Adipose tissue (tissue), 3 donors: ENCODE results near the gene ZKSCAN8. TPM values are rescaled to one million over a fixed set of nuclear protein-coding genes. Genes with fewer than 3 reads are reported as not detected.
"Not testable (repeated sequence)": the region's sequence is repeated elsewhere in the genome, so short reads cannot be mapped to it uniquely, and the experiment has no call there.

Source experiments
- H3K27ac ChIP-seq: one replicate; pipeline ENCODE4 v1.5.1; 2013; ENCODE audit warnings: low read depth, low read length
- WGBS, 3 donors: extraction: QIAGEN DNeasy Blood & Tissue Kit; methylation state at CpG; one replicate each; pipeline ENCODE4 v1.1.7; 2013; 5-methylcytosine and 5-hydroxymethylcytosine counted together
- polyA plus RNA-seq, 3 donors: library from polyadenylated mRNA; stranded (reverse); fragments of 200-250 nt; gene quantifications; one replicate each; pipeline ENCODE4 v1.2.3, GENCODE V29; 2013
- donor health status: healthy with polysubstance abuse.
- donor health status: Bipolar disorder and iron deficiency.
- donor health status: healthy.

The ZKSCAN8 gene
- polyA plus RNA-seq, result 1 to 10 TPM; 3.5 to 6.1 (median 3.7) TPM

GRCh38 chr6:28141500-28142329 is at the start of gene ZKSCAN8:
Gene ZKSCAN8 (plus strand): TSS chr6:28141883. CDS start chr6:28148408, 6,525 bp downstream.
- 0 to 1% (median 0%) methylated on average over 52 of the region's 52 CpGs for WGBS, 3 donors
- no peak within 1 kb of the TSS for H3K27ac ChIP-seq

GRCh38 chr6:28102222-28102621 is 39.5 kb upstream of the ZKSCAN8 start:
- H3K27ac ChIP-seq, result not testable (repeated sequence)
- WGBS, 3 donors, result 70 to 88% (median 84%) methylated on average over 7 of the region's 7 CpGs

GRCh38 chr6:28102699-28103098 is 39.0 kb upstream of the ZKSCAN8 start:
- H3K27ac ChIP-seq, result not testable (repeated sequence)

GRCh38 chr6:28104392-28105244 is 37.1 kb upstream of the ZKSCAN8 start:
- no peak overlapping the region for H3K27ac ChIP-seq
- WGBS, 3 donors, result 0 to 1% (median 1%) methylated on average over 47 to 54 of the region's 54 CpGs

GRCh38 chr6:28105245-28105639 is 36.4 kb upstream of the ZKSCAN8 start:
- H3K27ac ChIP-seq, result no peak overlapping the region
- WGBS, 3 donors, result 18 to 29% (median 27%) methylated on average over 5 of the region's 5 CpGs

GRCh38 chr6:28107506-28107905 is 34.2 kb upstream of the ZKSCAN8 start:
- 67 to 90% (median 84%) methylated on average over 3 of the region's 3 CpGs for WGBS, 3 donors
- no peak overlapping the region for H3K27ac ChIP-seq

- WGBS, 3 donors, result 76 to 93% (median 77%) methylated on average over 3 of the region's 3 CpGs
- H3K27ac ChIP-seq, result no peak overlapping the region
These were observed 29.7 kb upstream of the ZKSCAN8 start for GRCh38 chr6:28111964-28112363.

- H3K27ac ChIP-seq, result no peak overlapping the region
- WGBS, 3 donors, result 70 to 79% (median 79%) methylated on average over 2 of the region's 2 CpGs
These were observed 25.9 kb upstream of the ZKSCAN8 start for GRCh38 chr6:28115799-28116198.

- no peak overlapping the region for H3K27ac ChIP-seq
- 90 to 92% (median 92%) methylated on average over 2 of the region's 2 CpGs for WGBS, 3 donors
These were observed 24.2 kb upstream of the ZKSCAN8 start for GRCh38 chr6:28117386-28118050.

GRCh38 chr6:28118217-28118616 is 23.5 kb upstream of the ZKSCAN8 start:
- H3K27ac ChIP-seq, result no peak overlapping the region
- WGBS, 3 donors, result 75 to 90% (median 81%) methylated on average over 1 of the region's 1 CpG

GRCh38 chr6:28121876-28122275 is 19.8 kb upstream of the ZKSCAN8 start:
- H3K27ac ChIP-seq, result no peak overlapping the region
- 87 to 93% (median 92%) methylated on average over 2 of the region's 2 CpGs for WGBS, 3 donors

GRCh38 chr6:28122283-28122682 is 19.4 kb upstream of the ZKSCAN8 start:
- not testable (repeated sequence) for H3K27ac ChIP-seq
- WGBS, 3 donors, result 90 to 96% (median 95%) methylated on average over 5 of the region's 5 CpGs

- no peak within 1 kb of the TSS for H3K27ac ChIP-seq
- WGBS, 3 donors, result 0 to 1% (median 0%) methylated on average over 28 of the region's 28 CpGs
These were observed 17.2 kb upstream of the ZKSCAN8 start, which contains the start of gene ZSCAN16 for GRCh38 chr6:28124350-28124970. Gene ZSCAN16 (plus strand): TSS chr6:28124609. CDS start chr6:28125444, 835 bp downstream.

GRCh38 chr6:28124971-28125353 is 16.7 kb upstream of the ZKSCAN8 start:
- H3K27ac ChIP-seq, result no peak overlapping the region
- WGBS, 3 donors, result 6 to 7% (median 6%) methylated on average over 6 of the region's 6 CpGs

- 61 to 74% (median 63%) methylated on average over 4 of the region's 4 CpGs for WGBS, 3 donors
- no peak overlapping the region for H3K27ac ChIP-seq
These were observed 16.3 kb upstream of the ZKSCAN8 start for GRCh38 chr6:28125401-28125800.

- 53 to 60% (median 58%) methylated on average over 3 of the region's 3 CpGs for WGBS, 3 donors
These were observed 7.7 kb upstream of the ZKSCAN8 start for GRCh38 chr6:28134015-28134414.

GRCh38 chr6:28134716-28135115 is 7.0 kb upstream of the ZKSCAN8 start:
- WGBS, 3 donors, result 45 to 67% (median 55%) methylated on average over 1 of the region's 1 CpG
- H3K27ac ChIP-seq, result no peak overlapping the region

More at GRCh38 chr6:28134015-28134414, 7.7 kb upstream of the ZKSCAN8 start:
- no peak overlapping the region for H3K27ac ChIP-seq

- WGBS, 3 donors, result 20 to 29% (median 21%) methylated on average over 3 of the region's 3 CpGs
- H3K27ac ChIP-seq, result no peak overlapping the region
These were observed 6.3 kb upstream of the ZKSCAN8 start for GRCh38 chr6:28135393-28135792.
